ENCODE results near the gene FLRT2. TPM values are rescaled to one million over a fixed set of nuclear protein-coding genes. Genes with fewer than 3 reads are reported as not detected.

FLRT2 gene
- total RNA-seq, 1 donor: 39.1 TPM

GRCh38 chr14:85558505-85558904 lies 28.6 kb downstream of the FLRT2 start:
- H4K20me1 ChIP-seq (ENCODE audit: insufficient read depth, low read length): no peaks in the 10 kb centered on the region
- H3K9me3 ChIP-seq (ENCODE audit: low read depth, low read length): no peaks in the 10 kb centered on the region
- no peak overlapping the region for H2AFZ ChIP-seq (ENCODE audit: low read length)
- no peaks in the 10 kb centered on the region for H3K27me3 ChIP-seq (ENCODE audit: insufficient read depth, low read length)
- no peaks in the 10 kb centered on the region for H3K4me1 ChIP-seq (ENCODE audit: insufficient read depth, low read length)
- no peak overlapping the region for H3K4me3 ChIP-seq (ENCODE audit: insufficient read depth, low read length)
- H3K27ac ChIP-seq (ENCODE audit: low read depth, low read length): no peak overlapping the region
- no peak for DNase-seq (ENCODE audit: insufficient read length, low spot score, missing footprints)
- peaks cover 3% of the 10 kb centered on the region for H3K79me2 ChIP-seq (ENCODE audit: insufficient read depth, low read length)
- no peak overlapping the region for H3K4me2 ChIP-seq (ENCODE audit: insufficient read depth, low read length)
- peaks cover 10% of the 10 kb centered on the region for H3K36me3 ChIP-seq (ENCODE audit: insufficient read depth, low read length)
- no peak for TF ChIP-seq CTCF (IDR thresholded peaks at IDR 0.05; ENCODE audit: extremely low read depth, low read depth, low read length)

- no peak for TF ChIP-seq CTCF (IDR thresholded peaks at IDR 0.05; ENCODE audit: extremely low read depth, low read depth, low read length)
- Histone ChIP-seq H3K4me1 (ENCODE audit: insufficient read depth, low read length) (peaks cover 31% of the 10 kb centered on the region), H3K4me3 (ENCODE audit: insufficient read depth, low read length) (no peak overlapping the region), H3K4me2 (ENCODE audit: insufficient read depth, low read length) (no peak overlapping the region), H3K27me3 (ENCODE audit: insufficient read depth, low read length) (no peaks in the 10 kb centered on the region), H3K36me3 (ENCODE audit: insufficient read depth, low read length) (peaks cover 10% of the 10 kb centered on the region), H3K27ac (ENCODE audit: low read depth, low read length) (no peak overlapping the region), H2AFZ (ENCODE audit: low read length) (no peak overlapping the region), H3K9me3 (ENCODE audit: low read depth, low read length) (no peaks in the 10 kb centered on the region), H3K79me2 (ENCODE audit: insufficient read depth, low read length) (peaks cover 7% of the 10 kb centered on the region), H4K20me1 (ENCODE audit: insufficient read depth, low read length) (no peaks in the 10 kb centered on the region)
- DNase-seq (ENCODE audit: insufficient read length, low spot score, missing footprints): no peak
Measured at GRCh38 chr14:85562630-85563029, 32.7 kb downstream of the FLRT2 start.

DNA sequence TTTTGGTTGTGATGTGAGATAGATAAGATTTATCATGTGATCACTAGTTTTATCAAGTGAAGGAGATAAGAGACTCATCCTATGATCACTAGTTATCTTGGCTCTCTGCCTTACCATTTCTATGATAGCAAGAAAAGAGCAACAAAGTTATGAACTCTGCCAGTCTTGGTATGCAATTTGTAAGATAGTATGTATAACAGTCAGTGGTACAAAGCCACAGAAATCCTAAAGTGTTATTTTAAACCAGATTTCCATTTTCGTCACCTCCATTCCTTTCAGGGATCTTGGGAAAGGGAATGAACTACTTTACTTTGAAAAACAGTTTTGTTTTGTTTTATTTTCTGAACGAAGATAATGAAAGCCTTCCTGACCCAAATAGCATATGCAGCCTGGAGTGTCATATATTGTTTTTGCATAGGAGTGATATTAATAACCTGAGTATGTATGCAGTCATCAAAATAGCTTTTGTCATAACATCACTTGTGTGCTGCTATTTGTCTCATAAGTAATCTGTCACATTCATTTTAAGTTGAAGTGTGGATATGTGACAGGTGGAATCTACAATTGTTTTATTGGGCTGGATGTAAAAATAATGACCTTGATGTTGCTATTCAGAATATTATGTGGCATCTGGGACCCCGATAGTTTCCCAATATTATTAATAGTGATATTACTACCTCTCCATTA lies 35.0 kb downstream of the FLRT2 start:
- peak; percentile 76 for DNase-seq (ENCODE audit: insufficient read length, low spot score, missing footprints)
- H3K4me2 ChIP-seq (ENCODE audit: insufficient read depth, low read length): peak overlapping the region; percentile 2
- H3K9me3 ChIP-seq (ENCODE audit: low read depth, low read length): no peaks in the 10 kb centered on the region
- no peak overlapping the region for H3K4me3 ChIP-seq (ENCODE audit: insufficient read depth, low read length)
- H3K27me3 ChIP-seq (ENCODE audit: insufficient read depth, low read length): no peaks in the 10 kb centered on the region
- peaks cover 8% of the 10 kb centered on the region for H3K79me2 ChIP-seq (ENCODE audit: insufficient read depth, low read length)
- no peaks in the 10 kb centered on the region for H4K20me1 ChIP-seq (ENCODE audit: insufficient read depth, low read length)
- peak overlapping the region; percentile 91 for H3K27ac ChIP-seq (ENCODE audit: low read depth, low read length)
- TF ChIP-seq CTCF (IDR thresholded peaks at IDR 0.05; ENCODE audit: extremely low read depth, low read depth, low read length): no peak
- H3K4me1 ChIP-seq (ENCODE audit: insufficient read depth, low read length): peaks cover 31% of the 10 kb centered on the region
- H2AFZ ChIP-seq (ENCODE audit: low read length): no peak overlapping the region
- peaks cover 6% of the 10 kb centered on the region for H3K36me3 ChIP-seq (ENCODE audit: insufficient read depth, low read length)

DNA sequence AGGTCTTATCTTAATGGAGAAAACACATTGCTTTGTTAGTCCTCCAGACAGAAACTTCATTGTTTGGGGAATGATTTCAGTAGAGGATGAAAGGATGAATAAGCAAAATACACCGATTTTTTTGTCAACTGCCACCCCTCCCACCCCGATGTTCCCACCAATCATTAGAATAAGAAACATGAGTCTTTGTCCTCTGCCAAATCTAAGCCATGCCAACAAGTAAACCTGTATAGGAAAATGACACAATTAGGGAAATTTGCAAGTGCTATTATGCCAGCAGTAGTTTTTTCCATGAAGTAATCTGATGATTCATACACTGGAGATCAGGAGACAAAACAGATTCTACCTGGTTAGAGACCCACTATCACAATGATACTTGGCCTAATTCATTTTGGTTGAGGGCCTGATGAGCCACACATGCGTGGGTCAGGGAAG lies 35.9 kb downstream of the FLRT2 start:
- TF ChIP-seq CTCF (IDR thresholded peaks at IDR 0.05; ENCODE audit: extremely low read depth, low read depth, low read length): no peak
- DNase-seq (ENCODE audit: insufficient read length, low spot score, missing footprints): no peak
- Histone ChIP-seq H3K4me1 (ENCODE audit: insufficient read depth, low read length) (peaks cover 31% of the 10 kb centered on the region), H3K27ac (ENCODE audit: low read depth, low read length) (peak overlapping the region; percentile 91), H3K27me3 (ENCODE audit: insufficient read depth, low read length) (no peaks in the 10 kb centered on the region), H4K20me1 (ENCODE audit: insufficient read depth, low read length) (no peaks in the 10 kb centered on the region), H3K36me3 (ENCODE audit: insufficient read depth, low read length) (peaks cover 4% of the 10 kb centered on the region), H2AFZ (ENCODE audit: low read length) (no peak overlapping the region), H3K4me3 (ENCODE audit: insufficient read depth, low read length) (no peak overlapping the region), H3K79me2 (ENCODE audit: insufficient read depth, low read length) (peaks cover 8% of the 10 kb centered on the region), H3K4me2 (ENCODE audit: insufficient read depth, low read length) (peak overlapping the region; percentile 66), H3K9me3 (ENCODE audit: low read depth, low read length) (no peaks in the 10 kb centered on the region)
